OCI-LY1 (cell line): ENCODE data around the gene ARMC3.

Experiments
- H2AFZ ChIP-seq: fragments of 200-600 bp; sonication (generic), shearing (Covaris generic); 2 replicates; pipeline ENCODE4 v1.6.0; 2014; ENCODE audit warnings: antibody characterized with exemption, mild to moderate bottlenecking, low read length
- H3F3A ChIP-seq: fragments of 200-600 bp; sonication (generic), shearing (Covaris generic); 2 replicates; pipeline ENCODE4 v1.6.0; 2014; ENCODE audit warnings: mild to moderate bottlenecking, antibody characterized with exemption, low read length, moderate library complexity; ENCODE audit not compliant: insufficient read depth
- H3K27ac ChIP-seq: fragments of 200-600 bp; sonication (generic); 2 replicates; pipeline ENCODE4 v1.5.1; 2014; ENCODE audit warnings: low read length, mixed run types, mild to moderate bottlenecking, low read depth; ENCODE audit not compliant: poor library complexity, severe bottlenecking
- H3K27me3 ChIP-seq: fragments of 200-600 bp; sonication (generic); 2 replicates; pipeline ENCODE4 v1.6.0; 2014; ENCODE audit warnings: antibody characterized with exemption, mild to moderate bottlenecking, low read length, moderate library complexity; ENCODE audit not compliant: insufficient read depth
- H3K36me3 ChIP-seq: fragments of 200-600 bp; sonication (generic); 2 replicates; pipeline ENCODE4 v1.6.1; 2014; ENCODE audit warnings: mild to moderate bottlenecking, antibody characterized with exemption, low read length, moderate library complexity, mixed read lengths; ENCODE audit not compliant: insufficient read depth
- H3K4me1 ChIP-seq: fragments of 200-600 bp; sonication (generic); 2 replicates; pipeline ENCODE4 v1.5.1; 2014; ENCODE audit warnings: mild to moderate bottlenecking, low read length, moderate library complexity; ENCODE audit not compliant: insufficient read depth, severe bottlenecking
- H3K4me2 ChIP-seq: fragments of 200-600 bp; sonication (generic), shearing (Covaris generic); 2 replicates; pipeline ENCODE4 v1.6.1; 2014; ENCODE audit warnings: low read length
- H3K4me3 ChIP-seq: fragments of 200-600 bp; sonication (generic); 2 replicates; pipeline ENCODE4 v1.5.1; 2014; ENCODE audit warnings: low read length, low read depth, mild to moderate bottlenecking, mixed read lengths; ENCODE audit not compliant: poor library complexity, severe bottlenecking
- H3K79me2 ChIP-seq: fragments of 200-600 bp; shearing (Covaris generic); 2 replicates; pipeline ENCODE4 v1.6.1; 2016; ENCODE audit warnings: mixed run types, low read length, mixed read lengths; ENCODE audit not compliant: insufficient read depth
- H3K9ac ChIP-seq: fragments of 200-600 bp; sonication (generic), shearing (Covaris generic); 2 replicates; pipeline ENCODE4 v1.6.1; 2014; ENCODE audit warnings: mild to moderate bottlenecking, low read length, mixed read lengths
- H3K9me2 ChIP-seq: fragments of 200-600 bp; sonication (generic), shearing (Covaris generic); 2 replicates; pipeline ENCODE4 v1.6.1; 2014; ENCODE audit warnings: low read depth, mild to moderate bottlenecking, low read length, mixed read lengths
- H3K9me3 ChIP-seq: fragments of 200-600 bp; shearing (Covaris generic); 2 replicates; pipeline ENCODE4 v1.6.1; 2014; ENCODE audit warnings: low read length, mixed read lengths
- H4K20me1 ChIP-seq: fragments of 200-600 bp; sonication (generic), shearing (Covaris generic); 2 replicates; pipeline ENCODE4 v1.6.0; 2016; ENCODE audit warnings: mild to moderate bottlenecking, low read length; ENCODE audit not compliant: insufficient read depth
- CTCF ChIP-seq: fragments of 200-600 bp; sonication (generic), shearing (Covaris generic); IDR thresholded peaks from 2 replicates; pipeline ENCODE4 v1.5.1; 2017; ENCODE audit warnings: mild to moderate bottlenecking, antibody characterized with exemption, low read length, moderate library complexity, mixed read lengths
- EZH2 ChIP-seq: fragments of 200-600 bp; sonication (generic), shearing (Covaris generic); IDR thresholded peaks from 2 replicates; pipeline ENCODE4 v1.8.0; 2017; ENCODE audit warnings: borderline replicate concordance, mixed run types, mild to moderate bottlenecking, antibody characterized with exemption, low read length, moderate library complexity, mixed read lengths

The ARMC3 gene

GRCh38 chr10:23005150-23005549 lies 77.3 kb downstream of the ARMC3 start:
- Histone ChIP-seq H3K27me3 (no peaks in the 10 kb centered on the region), H2AFZ (no peak overlapping the region), H3K4me1 (no peaks in the 10 kb centered on the region), H3K27ac (no peak overlapping the region), H3K4me3 (no peak overlapping the region), H3K9me2 (no peaks in the 10 kb centered on the region), H3K4me2 (no peak overlapping the region), H3K79me2 (no peaks in the 10 kb centered on the region), H3F3A (no peaks in the 10 kb centered on the region), H3K9ac (no peak overlapping the region), H3K36me3 (no peaks in the 10 kb centered on the region), H3K9me3 (no peaks in the 10 kb centered on the region), H4K20me1 (no peaks in the 10 kb centered on the region)
- TF ChIP-seq EZH2 (no peak), CTCF (no peak)

DNA sequence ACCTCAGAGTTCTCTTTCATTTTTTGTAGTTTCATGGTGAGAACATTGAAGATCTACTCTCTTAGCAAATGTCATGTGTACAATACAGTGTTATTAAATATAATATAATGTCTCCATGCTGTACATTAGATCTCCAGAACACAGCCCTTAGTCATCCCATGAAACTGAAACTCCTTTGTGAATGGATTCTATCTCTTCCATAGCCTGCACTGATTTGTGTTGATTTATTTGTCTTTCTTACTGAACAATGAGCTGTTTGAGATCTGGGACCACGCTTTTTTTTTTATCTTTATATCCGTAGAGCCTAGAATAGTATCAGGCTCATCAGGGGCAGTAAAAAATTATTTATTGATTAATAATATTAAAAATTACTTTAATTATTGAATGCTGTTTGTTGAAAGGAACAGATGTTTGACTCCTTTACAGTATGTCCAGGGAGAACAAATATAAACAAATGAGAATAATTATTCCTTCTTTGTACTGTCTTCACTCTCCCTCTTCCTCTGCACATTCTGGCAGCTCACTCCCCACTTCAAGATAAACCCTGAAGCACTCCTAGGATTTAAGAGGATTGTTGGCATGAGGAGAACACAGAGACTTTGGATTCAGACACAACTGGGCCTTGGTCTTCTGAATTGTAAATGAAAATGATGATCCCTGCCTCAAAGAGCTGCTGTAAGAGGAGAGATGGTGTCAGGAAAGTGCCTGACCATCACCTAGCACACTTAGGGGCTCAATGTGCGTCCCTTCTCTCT lies 85.9 kb downstream of the ARMC3 start:
- Histone ChIP-seq H3K27ac (no peak overlapping the region), H3K9me3 (no peaks in the 10 kb centered on the region), H3K79me2 (no peaks in the 10 kb centered on the region), H3K36me3 (no peaks in the 10 kb centered on the region), H3F3A (no peaks in the 10 kb centered on the region), H2AFZ (no peak overlapping the region), H3K4me2 (no peak overlapping the region), H3K4me1 (no peaks in the 10 kb centered on the region), H3K27me3 (no peaks in the 10 kb centered on the region), H4K20me1 (no peaks in the 10 kb centered on the region), H3K9me2 (no peaks in the 10 kb centered on the region), H3K9ac (no peak overlapping the region), H3K4me3 (no peak overlapping the region)
- TF ChIP-seq EZH2 (no peak), CTCF (no peak)

DNA sequence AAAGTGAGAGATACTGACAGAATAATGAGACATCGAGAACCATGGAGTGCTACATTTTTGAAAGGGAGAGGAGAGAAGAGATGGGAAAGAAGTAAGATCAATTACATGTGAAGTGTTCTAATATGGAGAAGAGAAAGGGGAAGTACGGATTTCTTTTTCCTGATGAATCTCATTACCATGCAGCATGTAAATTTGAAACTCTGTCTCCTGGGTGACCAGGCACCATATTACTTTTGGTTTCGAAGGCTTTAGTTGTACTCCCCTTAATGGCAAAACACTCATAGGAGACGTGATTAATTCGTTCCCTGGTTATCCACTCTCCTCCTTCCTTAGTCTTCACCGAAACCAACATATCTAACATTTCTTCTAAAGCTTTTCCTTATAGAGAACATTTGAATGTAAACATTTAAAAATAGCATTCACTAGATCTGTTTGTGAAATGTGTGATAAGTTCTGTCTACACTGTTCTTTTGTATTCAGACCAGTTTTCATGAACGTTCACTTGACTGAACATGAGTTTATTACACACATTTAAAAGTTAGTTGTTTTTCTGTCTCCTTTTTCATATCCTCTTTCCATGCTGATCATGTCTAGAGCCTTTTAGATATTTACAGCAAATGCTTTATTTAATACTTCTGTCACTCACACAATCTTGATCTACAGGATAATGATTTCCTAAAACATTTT lies 87.3 kb downstream of the ARMC3 start:
- H3K9me2 ChIP-seq = no peaks in the 10 kb centered on the region
- H3K9ac ChIP-seq = no peak overlapping the region
- no peaks in the 10 kb centered on the region for H3F3A ChIP-seq
- H3K4me1 ChIP-seq = no peaks in the 10 kb centered on the region
- no peaks in the 10 kb centered on the region for H3K36me3 ChIP-seq
- H3K4me2 ChIP-seq = no peak overlapping the region
- no peak overlapping the region for H3K27ac ChIP-seq
- H3K27me3 ChIP-seq = no peaks in the 10 kb centered on the region
- H2AFZ ChIP-seq = no peak overlapping the region
- H3K9me3 ChIP-seq = no peaks in the 10 kb centered on the region
- H4K20me1 ChIP-seq = no peaks in the 10 kb centered on the region
- H3K79me2 ChIP-seq = no peaks in the 10 kb centered on the region
- no peak for TF ChIP-seq CTCF
- TF ChIP-seq EZH2 = no peak
- no peak overlapping the region for H3K4me3 ChIP-seq
